ENCODE measurements around the gene C6orf136. TPM values are rescaled to one million over a fixed set of nuclear protein-coding genes. Genes with fewer than 3 reads are reported as not detected.

The C6orf136 gene
- total RNA-seq, 1 experiment from 2014 or later: 30.8 TPM

GRCh38 chr6:30615958-30616810, 30.7 kb upstream of the C6orf136 start:
- Histone ChIP-seq H3K27ac (ENCODE audit: low read length) (peak overlapping the region; percentile 100), H3K4me1 (ENCODE audit: control insufficient read depth, insufficient read depth, low read length) (peaks cover 32% of the 10 kb centered on the region), H3K36me3 (ENCODE audit: control insufficient read depth, insufficient read depth, low read length) (peaks cover 19% of the 10 kb centered on the region), H3K27me3 (ENCODE audit: control insufficient read depth, insufficient read depth, low read length) (no peaks in the 10 kb centered on the region), H3K9me3 (ENCODE audit: control insufficient read depth, insufficient read depth, low read depth, low read length) (no peaks in the 10 kb centered on the region), H3K4me3 (ENCODE audit: low read depth in 2 of 2, low read length in 2 of 2) (peak overlapping the region; percentile 71 to 98)
- ChIA-PET CTCF (no interaction called here), POLR2A (interaction anchor here (0.5 to 0.7 kb wide), 2 partner anchors 43 to 56 kb away, joined by 3 to 4 read pairs; partner anchors contain the start of gene DHX16)
- in situ Hi-C loops (cut with HindIII; ENCODE audit: low pct_unique_long_range_greater_than_20kb, low sequenced_read_pairs): no loop called here
- TF ChIP-seq REST (IDR thresholded peaks at IDR 0.05; ENCODE audit: insufficient read depth in 1 of 2, low read depth in 2 of 2, low read length in 1 of 2) (no peak), SIN3A (IDR thresholded peaks at IDR 0.05; ENCODE audit: borderline replicate concordance, insufficient read depth, low read depth, low read length) (no peak), CTCF (IDR thresholded peaks at IDR 0.05) (no peak), TCF7L2 (IDR thresholded peaks at IDR 0.05; ENCODE audit: low read depth, low read length) (no peak), POLR2AphosphoS5 (IDR thresholded peaks at IDR 0.05; ENCODE audit: low read depth, low read length) (peak; percentile 47; the same call in 1 of the 2 replicates)
- no peak for ATAC-seq
- no TSS peak for BruUV-seq (replicated peaks)
- intact Hi-C loops (cut with micrococcal nuclease; ENCODE audit: unreplicated experiment): no loop called here
- no peak for DNase-seq (ENCODE audit: low read depth, low spot score)

- ChIA-PET POLR2A (no interaction called here), CTCF (no interaction called here)
Observed at GRCh38 chr6:30616811-30617564, 29.9 kb upstream of the C6orf136 start, which contains the start of gene PPP1R10. Gene PPP1R10 (minus strand): TSS chr6:30617243. CDS start chr6:30609944, 7,299 bp downstream.

More at GRCh38 chr6:30616811-30617564, 29.9 kb upstream of the C6orf136 start, which contains the start of gene PPP1R10:
- Histone ChIP-seq H3K27ac (ENCODE audit: low read length) (peak within 1 kb of the TSS; percentile 100), H3K4me3 (ENCODE audit: low read depth in 2 of 2, low read length in 2 of 2) (peak within 1 kb of the TSS; percentile 71 to 98), H3K36me3 (ENCODE audit: control insufficient read depth, insufficient read depth, low read length) (peaks cover 22% of the 10 kb centered on the region), H3K9me3 (ENCODE audit: control insufficient read depth, insufficient read depth, low read depth, low read length) (no peaks in the 10 kb centered on the region), H3K27me3 (ENCODE audit: control insufficient read depth, insufficient read depth, low read length) (no peaks in the 10 kb centered on the region), H3K4me1 (ENCODE audit: control insufficient read depth, insufficient read depth, low read length) (peaks cover 32% of the 10 kb centered on the region)
- peak; percentile 90 for ATAC-seq
- TF ChIP-seq CTCF (IDR thresholded peaks at IDR 0.05): no peak
- no peak for TF ChIP-seq REST (IDR thresholded peaks at IDR 0.05; ENCODE audit: insufficient read depth in 1 of 2, low read depth in 2 of 2, low read length in 1 of 2)
- peak; percentile 100 for TF ChIP-seq POLR2AphosphoS5 (IDR thresholded peaks at IDR 0.05; ENCODE audit: low read depth, low read length)
- TF ChIP-seq TCF7L2 (IDR thresholded peaks at IDR 0.05; ENCODE audit: low read depth, low read length): 0 out of 2 replicates have a peak, but pooled peaks have one; percentile 16
- TF ChIP-seq SIN3A (IDR thresholded peaks at IDR 0.05; ENCODE audit: borderline replicate concordance, insufficient read depth, low read depth, low read length): peak; percentile 83; the same call in 1 of the 2 replicates
- peak; percentile 100 for DNase-seq (ENCODE audit: low read depth, low spot score)
- intact Hi-C loops (cut with micrococcal nuclease; ENCODE audit: unreplicated experiment): no loop called here
- BruUV-seq (replicated peaks): TSS peak; percentile 88
- in situ Hi-C loops (cut with HindIII; ENCODE audit: low pct_unique_long_range_greater_than_20kb, low sequenced_read_pairs): no loop called here
